ENCODE results near the gene ZNF497.
"Not testable (repeated sequence)": the region's sequence is repeated elsewhere in the genome, so short reads cannot be mapped to it uniquely, and the experiment has no call there.

The ZNF497 gene

GRCh38 chr19:58393725-58394033 lies 31.1 kb upstream of the ZNF497 start:
- DNase-seq, result no peak

- no peak for DNase-seq
These were observed 30.6 kb upstream of the ZNF497 start for GRCh38 chr19:58392945-58393724.

- DNase-seq, result no peak
These were observed 25.6 kb upstream of the ZNF497 start for GRCh38 chr19:58388175-58388526.

- DNase-seq, result no peak
These were observed 25.0 kb upstream of the ZNF497 start for GRCh38 chr19:58387338-58388174.

GRCh38 chr19:58386576-58387337 lies 24.2 kb upstream of the ZNF497 start, which contains the start of gene RPS5:
TSS of gene RPS5 (plus strand) at chr19:58387269. CDS start at chr19:58388138, 869 bp downstream.
- DNase-seq, result peak; percentile 98

GRCh38 chr19:58385891-58386575 lies 23.5 kb upstream of the ZNF497 start:
- no peak for DNase-seq

GRCh38 chr19:58385313-58385890 lies 22.9 kb upstream of the ZNF497 start:
- DNase-seq, result no peak

- DNase-seq, result no peak
These were observed 20.5 kb upstream of the ZNF497 start for GRCh38 chr19:58382997-58383603.

GRCh38 chr19:58381460-58382212 lies 19.1 kb upstream of the ZNF497 start:
- no peak for DNase-seq

GRCh38 chr19:58380662-58381459 lies 18.3 kb upstream of the ZNF497 start, which contains the start of gene ZNF837:
TSS of gene ZNF837 (minus strand) at chr19:58381030. CDS start at chr19:58369332, 11,698 bp downstream.
- DNase-seq, result peak; percentile 100

GRCh38 chr19:58380037-58380661 lies 17.6 kb upstream of the ZNF497 start:
- no peak for DNase-seq

- DNase-seq, result no peak
These were observed 16.7 kb upstream of the ZNF497 start for GRCh38 chr19:58379246-58379645.

- DNase-seq, result not testable (repeated sequence)
These were observed 14.2 kb upstream of the ZNF497 start for GRCh38 chr19:58376724-58377123.

- DNase-seq, result no peak
These were observed 11.6 kb upstream of the ZNF497 start for GRCh38 chr19:58374200-58374599.

GRCh38 chr19:58372311-58373133 lies 10.0 kb upstream of the ZNF497 start:
- DNase-seq, result no peak

- no peak for DNase-seq
These were observed 6.2 kb upstream of the ZNF497 start for GRCh38 chr19:58368561-58369360.

- no peak for DNase-seq
These were observed 5.3 kb upstream of the ZNF497 start for GRCh38 chr19:58367698-58368454.

Measured in NCI-H2081 (cell line).